ENCODE results near the gene CRYM.
"Not testable (repeated sequence)": the region's sequence is repeated elsewhere in the genome, so short reads cannot be mapped to it uniquely, and the experiment has no call there.

CRYM gene

GRCh38 chr16:21253470-21253869 lies 24.6 kb downstream of the CRYM start:
- in situ Hi-C loops (cut with HindIII; ENCODE audit: low sequenced_read_pairs) = loop anchor here (25.0 kb wide), 1 partner anchor 1409 kb away; no protein-coding TSS in a partner anchor

GRCh38 chr16:21250072-21250923 lies 27.8 kb downstream of the CRYM start:
- in situ Hi-C loops (cut with HindIII; ENCODE audit: low sequenced_read_pairs) = loop anchor here (25.0 kb wide), 1 partner anchor 1412 kb away; no protein-coding TSS in a partner anchor

DNA sequence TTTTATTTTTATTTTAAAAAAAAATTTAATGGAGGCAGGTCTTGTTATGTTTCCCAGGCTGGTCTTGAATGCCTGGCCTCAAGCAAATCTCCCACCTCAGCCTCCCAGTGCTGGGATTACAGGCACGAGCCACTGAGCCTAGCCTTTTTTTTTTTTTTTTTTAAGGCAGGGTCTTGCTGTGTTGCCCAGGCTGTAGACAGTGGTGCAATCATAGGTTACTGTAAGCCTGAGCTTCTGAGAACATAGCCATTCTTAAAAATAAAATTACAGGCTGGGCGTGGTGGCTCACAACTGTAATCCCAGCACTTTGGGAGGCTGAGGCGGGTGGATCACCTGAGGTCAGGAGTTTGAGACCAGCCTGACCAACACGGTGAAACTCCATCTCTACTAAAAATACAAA lies 29.9 kb downstream of the CRYM start:
- in situ Hi-C loops (cut with HindIII; ENCODE audit: low sequenced_read_pairs) = not testable (repeated sequence)

GRCh38 chr16:21244518-21245215 lies 33.4 kb downstream of the CRYM start:
- in situ Hi-C loops (cut with HindIII; ENCODE audit: low sequenced_read_pairs) = no loop called here

DNA sequence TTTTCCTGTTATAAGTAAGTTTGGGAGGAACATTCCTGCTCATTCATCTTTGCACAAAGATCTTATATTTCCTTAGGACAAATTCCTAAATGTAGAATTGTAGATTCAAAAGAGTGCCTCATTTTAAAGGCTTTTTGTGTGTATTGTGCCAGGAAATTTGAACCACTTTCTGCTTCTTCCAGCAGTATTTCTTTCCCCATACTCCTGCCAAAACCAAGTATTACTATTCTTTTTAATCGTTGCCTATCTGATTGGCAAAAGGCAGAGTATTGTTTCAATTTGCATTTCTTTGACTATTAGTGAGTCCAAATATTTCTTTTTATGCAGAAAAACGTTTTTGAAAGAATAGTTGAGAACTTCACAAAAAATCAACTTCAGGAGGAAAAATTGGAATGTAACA lies 35.3 kb downstream of the CRYM start:
- in situ Hi-C loops (cut with HindIII; ENCODE audit: low sequenced_read_pairs) = no loop called here

DNA sequence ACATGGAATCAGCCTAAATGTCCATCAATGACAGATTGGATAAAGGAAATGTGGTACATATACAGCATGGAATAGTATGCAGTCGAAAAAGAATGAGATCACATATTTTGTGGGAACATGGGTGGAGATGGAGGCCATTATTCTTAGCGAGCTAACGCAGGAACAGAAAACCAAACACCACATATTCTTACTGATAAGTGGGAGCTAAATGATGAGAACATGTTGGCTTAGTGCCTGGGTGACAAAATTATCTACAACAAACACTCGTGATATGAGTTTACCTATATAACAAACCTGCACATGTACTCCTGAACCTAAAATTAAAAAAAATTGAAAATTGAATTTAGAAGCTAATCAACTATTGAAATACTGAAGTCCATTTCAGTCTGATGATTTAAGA lies 38.4 kb downstream of the CRYM start:
- in situ Hi-C loops (cut with HindIII; ENCODE audit: low sequenced_read_pairs) = no loop called here

GRCh38 chr16:21236831-21237230 lies 41.3 kb downstream of the CRYM start:
- in situ Hi-C loops (cut with HindIII; ENCODE audit: low sequenced_read_pairs) = no loop called here

DNA sequence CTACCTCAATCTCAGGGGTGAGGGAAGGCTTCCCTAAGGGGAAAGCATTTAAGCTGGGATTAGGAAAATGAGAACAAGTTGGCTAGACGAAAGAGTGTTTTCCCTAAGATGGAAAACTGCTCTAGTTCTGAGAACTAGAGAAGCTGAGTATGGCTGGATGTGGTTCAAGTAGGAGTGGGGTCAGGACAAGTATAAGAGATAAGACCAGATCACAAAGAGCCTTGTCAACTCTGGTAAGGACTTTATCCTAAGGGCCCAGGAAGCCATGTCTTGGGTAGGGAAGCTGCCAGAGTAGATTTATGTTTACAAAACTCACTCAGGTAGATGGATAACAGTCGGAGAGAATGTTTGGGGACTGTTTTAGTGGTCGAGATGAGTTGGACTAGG lies 42.9 kb downstream of the CRYM start:
- in situ Hi-C loops (cut with HindIII; ENCODE audit: low sequenced_read_pairs) = no loop called here

GRCh38 chr16:21233521-21234150 lies 44.5 kb downstream of the CRYM start, which contains the start of gene ANKS4B:
ANKS4B (plus strand) TSS chr16:21233699; CDS start chr16:21233738, 39 bp downstream.
- in situ Hi-C loops (cut with HindIII; ENCODE audit: low sequenced_read_pairs) = no loop called here

GRCh38 chr16:21233045-21233520 lies 45.0 kb downstream of the CRYM start:
- in situ Hi-C loops (cut with HindIII; ENCODE audit: low sequenced_read_pairs) = no loop called here

- in situ Hi-C loops (cut with HindIII; ENCODE audit: low sequenced_read_pairs) = no loop called here
Observed at GRCh38 chr16:21228361-21228872, 49.7 kb downstream of the CRYM start.

DNA sequence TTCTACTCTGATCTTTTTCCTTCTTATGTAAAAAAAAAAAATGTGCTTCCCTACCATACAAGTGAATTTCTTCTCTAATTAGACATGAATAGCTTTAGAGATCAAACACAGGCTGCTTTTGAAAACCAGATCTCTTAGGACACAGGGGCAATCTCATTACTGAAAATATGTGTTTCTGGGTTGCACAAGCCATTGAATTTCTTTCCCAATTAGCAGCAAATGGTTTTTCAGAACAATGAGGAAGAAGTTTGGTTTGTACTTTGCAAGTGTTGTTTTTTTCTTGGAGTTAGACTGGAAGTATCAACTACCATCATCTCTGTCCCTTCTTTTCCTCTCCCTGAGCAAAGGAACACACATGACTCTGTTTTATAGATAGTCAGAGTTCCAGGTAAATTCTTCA lies 50.2 kb downstream of the CRYM start:
- in situ Hi-C loops (cut with HindIII; ENCODE audit: low sequenced_read_pairs) = no loop called here

DNA sequence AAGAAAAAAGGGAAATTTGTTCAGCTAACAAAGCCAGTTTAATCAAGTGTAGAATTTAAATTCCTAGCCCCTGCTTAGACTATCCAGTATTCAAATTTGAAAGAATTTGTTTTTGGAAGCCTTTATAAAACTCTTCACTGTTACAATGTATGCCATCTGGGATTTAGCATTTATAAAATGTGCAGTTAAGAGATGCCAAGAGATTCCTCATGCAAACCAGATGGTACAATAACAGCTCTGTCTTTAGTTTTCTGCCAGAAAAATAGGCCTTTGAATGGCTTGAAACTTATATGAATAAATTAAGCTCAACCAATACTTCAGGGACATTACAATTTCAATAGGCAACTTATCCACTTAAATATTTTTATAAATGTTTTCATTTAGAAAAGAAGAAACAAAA lies 51.3 kb downstream of the CRYM start:
- in situ Hi-C loops (cut with HindIII; ENCODE audit: low sequenced_read_pairs) = no loop called here

- in situ Hi-C loops (cut with HindIII; ENCODE audit: low sequenced_read_pairs) = no loop called here
Observed at GRCh38 chr16:21224800-21225199, 53.3 kb downstream of the CRYM start.

DNA sequence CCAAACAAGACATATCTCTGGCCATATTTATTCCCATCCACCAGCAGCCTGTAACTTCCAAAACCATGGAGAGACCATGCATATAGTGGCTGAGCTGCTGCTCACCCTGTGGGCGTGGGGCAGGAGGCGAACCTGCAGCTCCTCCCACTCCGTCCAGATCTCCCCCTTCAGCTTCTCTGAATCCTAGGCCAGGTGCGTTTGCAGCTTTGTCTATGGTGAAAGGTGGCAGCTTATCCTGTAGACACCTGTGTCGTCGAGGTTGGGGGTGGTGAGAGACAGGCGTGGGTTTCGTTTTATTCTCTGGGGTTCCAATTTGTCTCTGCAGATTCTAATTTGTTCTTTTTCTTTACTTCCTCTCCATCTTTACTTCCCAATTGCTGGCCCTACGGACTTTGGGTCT lies 54.3 kb downstream of the CRYM start:
- in situ Hi-C loops (cut with HindIII; ENCODE audit: low sequenced_read_pairs) = no loop called here

DNA sequence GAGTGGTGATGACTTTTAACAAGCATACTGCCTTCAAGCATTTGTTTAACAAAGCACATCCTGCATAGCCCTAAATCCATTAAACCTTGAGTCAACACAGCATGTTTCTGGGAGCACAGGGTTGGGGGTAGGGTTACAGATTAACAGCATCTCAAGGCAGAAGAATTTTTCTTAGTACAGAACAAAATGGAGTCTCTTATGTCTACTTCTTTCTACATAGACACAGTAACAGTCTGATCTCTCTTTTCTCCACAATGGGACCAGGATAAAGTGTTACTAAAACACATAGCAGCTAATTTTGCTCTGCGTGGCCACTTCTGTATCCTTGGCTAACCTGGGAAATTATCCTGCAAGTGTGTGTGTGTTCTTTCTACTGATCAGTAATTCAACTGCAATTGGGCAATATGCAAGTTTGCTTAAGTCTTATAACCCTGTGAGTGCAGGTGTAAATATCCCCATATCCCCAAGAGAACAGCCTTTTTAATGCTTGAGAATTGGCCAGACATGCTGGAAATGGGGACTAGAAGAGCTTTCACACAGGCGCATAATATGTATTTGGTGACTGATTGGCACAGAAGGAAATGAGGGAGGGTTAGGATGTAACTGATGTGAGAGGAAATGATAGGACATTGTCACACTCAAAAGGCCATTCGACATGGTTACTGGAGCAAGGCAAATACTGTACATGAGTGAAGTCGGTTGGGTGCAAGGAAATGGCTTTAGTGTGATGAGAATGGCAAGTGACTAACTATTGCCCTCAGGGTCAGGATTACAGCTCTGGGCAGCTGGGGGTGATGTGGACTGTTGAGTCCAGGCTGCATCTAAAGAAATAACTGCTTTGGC lies 55.4 kb downstream of the CRYM start:
- in situ Hi-C loops (cut with HindIII; ENCODE audit: low sequenced_read_pairs) = no loop called here

DNA sequence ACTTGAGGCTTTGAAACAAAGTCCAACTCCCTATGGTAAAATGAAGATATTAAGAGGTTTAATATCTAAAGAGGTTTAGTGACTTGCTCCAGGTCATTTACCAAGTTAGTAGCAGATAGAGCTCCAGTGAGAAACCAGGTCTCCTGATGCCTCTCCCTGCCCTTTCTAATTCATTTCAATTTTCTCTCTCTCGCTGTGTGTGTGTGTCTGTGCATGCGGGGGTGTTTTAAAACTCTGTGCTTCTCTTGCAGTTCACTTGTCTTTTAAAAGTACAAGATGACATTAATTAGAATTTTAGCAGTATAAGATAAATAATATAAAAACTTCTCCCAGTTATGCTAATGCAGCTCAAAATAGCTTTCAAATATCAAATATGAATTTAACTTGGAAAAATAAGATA lies 58.5 kb downstream of the CRYM start:
- in situ Hi-C loops (cut with HindIII; ENCODE audit: low sequenced_read_pairs) = no loop called here

DNA sequence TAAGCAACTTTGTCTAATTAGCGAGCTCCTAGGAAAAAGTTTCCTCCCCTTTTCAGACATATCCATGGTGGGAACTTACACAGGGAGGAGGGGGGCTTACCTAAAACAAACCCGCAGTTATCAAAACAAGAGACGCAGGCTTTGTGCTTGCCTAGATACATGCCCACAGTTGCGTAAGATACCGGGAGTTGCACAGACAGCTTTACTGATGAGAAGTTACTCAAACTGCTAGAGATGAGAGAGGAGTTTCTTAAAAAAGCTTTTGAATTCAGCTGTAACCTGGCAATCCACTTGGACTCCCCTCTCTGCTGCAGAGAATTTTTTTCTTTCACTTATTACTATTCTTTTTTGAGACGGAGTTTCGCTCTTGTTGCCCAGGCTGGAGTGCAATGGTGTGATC lies 59.9 kb downstream of the CRYM start:
- in situ Hi-C loops (cut with HindIII; ENCODE audit: low sequenced_read_pairs) = no loop called here

DNA sequence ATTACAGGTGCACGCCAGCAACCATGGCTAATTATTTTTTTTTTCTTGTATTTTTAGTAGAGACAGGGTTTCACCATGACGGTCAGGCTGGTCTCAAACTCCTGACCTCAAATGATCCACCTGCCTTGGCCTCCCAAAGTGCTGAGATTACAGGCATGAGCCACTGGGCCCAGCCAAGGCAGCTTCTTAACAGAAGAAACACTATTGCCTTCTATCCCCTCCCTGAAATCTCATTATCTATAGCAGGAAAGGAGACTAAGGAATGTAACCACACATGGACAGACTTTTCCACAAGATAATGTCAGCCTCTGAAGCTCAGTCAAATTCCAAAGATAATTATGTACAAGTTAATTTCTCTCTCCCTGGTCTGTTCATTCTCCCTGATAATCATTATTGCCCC lies 61.0 kb downstream of the CRYM start:
- in situ Hi-C loops (cut with HindIII; ENCODE audit: low sequenced_read_pairs) = no loop called here

- in situ Hi-C loops (cut with HindIII; ENCODE audit: low sequenced_read_pairs) = no loop called here
Observed at GRCh38 chr16:21214086-21214485, 64.0 kb downstream of the CRYM start.

All from endothelial cell of hepatic sinusoid (primary cell).